DOHH2 (cell line): Measurements from ENCODE around the gene SPOP.

ENCODE experiments used
- H3F3A ChIP-seq: fragments of 200-600 bp; sonication (generic), shearing (Covaris generic); 2 replicates; pipeline ENCODE4 v1.6.0; 2016; ENCODE audit warnings: antibody characterized with exemption, mild to moderate bottlenecking; ENCODE audit not compliant: control insufficient read depth, insufficient read depth
- H3K27ac ChIP-seq: fragments of 200-600 bp; sonication (generic); 2 replicates; pipeline ENCODE4 v1.5.1; 2014; ENCODE audit warnings: low read depth, mild to moderate bottlenecking, low read length, moderate library complexity
- H3K27me3 ChIP-seq: fragments of 200-600 bp; sonication (generic); 2 replicates; pipeline ENCODE4 v1.6.1; 2014; ENCODE audit warnings: mild to moderate bottlenecking, low read length, mixed read lengths; ENCODE audit not compliant: control insufficient read depth
- H3K36me3 ChIP-seq: fragments of 200-600 bp; sonication (generic); 2 replicates; pipeline ENCODE4 v1.6.1; 2014; ENCODE audit warnings: mild to moderate bottlenecking, low read length, moderate library complexity, mixed read lengths; ENCODE audit not compliant: control insufficient read depth
- H3K4me1 ChIP-seq: fragments of 200-600 bp; sonication (generic); 2 replicates; pipeline ENCODE4 v1.6.1; 2014; ENCODE audit warnings: mild to moderate bottlenecking, low read length, mixed read lengths; ENCODE audit not compliant: control insufficient read depth
- H3K4me2 ChIP-seq: fragments of 200-600 bp; sonication (generic); 2 replicates; pipeline ENCODE4 v1.6.0; 2014; ENCODE audit warnings: mild to moderate bottlenecking, low read length, moderate library complexity
- H3K4me3 ChIP-seq: fragments of 200-600 bp; sonication (generic); 2 replicates; pipeline ENCODE4 v1.5.1; 2014; ENCODE audit warnings: mild to moderate bottlenecking, low read length, mixed read lengths
- H3K79me2 ChIP-seq: fragments of 200-600 bp; sonication (generic); 2 replicates; pipeline ENCODE4 v1.6.1; 2014; ENCODE audit warnings: mild to moderate bottlenecking, low read length, mixed read lengths; ENCODE audit not compliant: control insufficient read depth
- H3K9me2 ChIP-seq: fragments of 200-600 bp; sonication (generic); replicated peaks from 2 replicates; pipeline ENCODE4 v1.6.1; 2014; ENCODE audit warnings: mild to moderate bottlenecking, low read length, mixed read lengths; ENCODE audit not compliant: control insufficient read depth
- H3K9me3 ChIP-seq: fragments of 200-600 bp; sonication (generic); 2 replicates; pipeline ENCODE4 v1.6.1; 2014; ENCODE audit warnings: antibody characterized with exemption, low read length, mixed read lengths; ENCODE audit not compliant: control insufficient read depth, insufficient read depth
- H4K20me1 ChIP-seq: fragments of 200-600 bp; sonication (generic); 2 replicates; pipeline ENCODE4 v1.6.0; 2014; ENCODE audit warnings: low read depth, mild to moderate bottlenecking, antibody characterized with exemption, low read length, moderate library complexity; ENCODE audit not compliant: control insufficient read depth, insufficient read depth
- EZH2phosphoT487 ChIP-seq: fragments of 200-600 bp; sonication (generic); IDR thresholded peaks from 2 replicates; pipeline ENCODE4 v1.6.1; 2017; ENCODE audit warnings: borderline replicate concordance, mild to moderate bottlenecking, antibody characterized with exemption, low read length, moderate library complexity, mixed read lengths
- TF ChIP-seq, protein P1 (sequence below): fragments of 200-600 bp; sonication (generic); IDR thresholded peaks from one replicate; pipeline ENCODE4 v1.5.1; 2014; ENCODE audit warnings: antibody characterized with exemption, mild to moderate bottlenecking, low read depth, low read length; ENCODE audit not compliant: poor library complexity, severe bottlenecking

SPOP gene

DNA sequence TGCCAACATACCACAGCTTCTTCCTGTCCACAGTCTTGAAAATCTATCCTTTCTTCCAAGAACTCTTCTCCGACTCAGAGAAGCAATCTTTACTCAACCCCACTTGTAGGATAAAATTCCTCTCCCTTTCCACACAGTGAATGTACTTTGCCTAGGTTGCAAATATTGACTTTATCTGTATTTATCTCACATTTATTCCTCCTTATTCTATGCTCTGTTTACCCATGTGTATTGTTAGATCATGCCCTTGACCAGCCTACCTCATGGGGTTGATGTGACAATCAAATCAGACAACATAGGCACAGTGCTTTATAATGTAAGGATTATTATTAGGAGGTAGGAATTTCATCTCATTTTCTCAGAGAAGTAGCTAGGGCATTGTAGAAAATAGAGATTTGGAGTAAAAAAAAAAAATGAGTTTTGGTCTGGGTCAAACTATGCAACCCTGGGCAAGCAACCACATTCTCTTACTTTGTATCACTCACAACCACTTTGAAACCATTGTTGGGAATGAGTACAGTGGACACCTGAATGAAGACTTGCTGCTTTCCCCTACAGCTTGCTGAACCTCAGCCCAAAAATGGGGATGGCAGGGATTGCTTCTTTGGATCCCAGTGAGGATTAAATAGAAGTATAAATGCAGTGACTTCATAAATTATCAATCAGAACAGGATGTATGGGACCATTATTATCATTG, 38.9 kb upstream of the SPOP start:
- no peaks in the 10 kb centered on the region for H3K9me3 ChIP-seq
- no peak for TF ChIP-seq EZH2phosphoT487
- TF ChIP-seq, protein P1, sequence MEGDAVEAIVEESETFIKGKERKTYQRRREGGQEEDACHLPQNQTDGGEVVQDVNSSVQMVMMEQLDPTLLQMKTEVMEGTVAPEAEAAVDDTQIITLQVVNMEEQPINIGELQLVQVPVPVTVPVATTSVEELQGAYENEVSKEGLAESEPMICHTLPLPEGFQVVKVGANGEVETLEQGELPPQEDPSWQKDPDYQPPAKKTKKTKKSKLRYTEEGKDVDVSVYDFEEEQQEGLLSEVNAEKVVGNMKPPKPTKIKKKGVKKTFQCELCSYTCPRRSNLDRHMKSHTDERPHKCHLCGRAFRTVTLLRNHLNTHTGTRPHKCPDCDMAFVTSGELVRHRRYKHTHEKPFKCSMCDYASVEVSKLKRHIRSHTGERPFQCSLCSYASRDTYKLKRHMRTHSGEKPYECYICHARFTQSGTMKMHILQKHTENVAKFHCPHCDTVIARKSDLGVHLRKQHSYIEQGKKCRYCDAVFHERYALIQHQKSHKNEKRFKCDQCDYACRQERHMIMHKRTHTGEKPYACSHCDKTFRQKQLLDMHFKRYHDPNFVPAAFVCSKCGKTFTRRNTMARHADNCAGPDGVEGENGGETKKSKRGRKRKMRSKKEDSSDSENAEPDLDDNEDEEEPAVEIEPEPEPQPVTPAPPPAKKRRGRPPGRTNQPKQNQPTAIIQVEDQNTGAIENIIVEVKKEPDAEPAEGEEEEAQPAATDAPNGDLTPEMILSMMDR, result no peak
- peaks cover 3% of the 10 kb centered on the region; the same call in 1 of the 2 replicates for H3K36me3 ChIP-seq
- no peaks in the 10 kb centered on the region for H3K4me1 ChIP-seq
- H3K79me2 ChIP-seq, result no peaks in the 10 kb centered on the region
- no peaks in the 10 kb centered on the region for H3K27me3 ChIP-seq
- H3K4me2 ChIP-seq, result no peak overlapping the region
- no peak overlapping the region for H3K4me3 ChIP-seq
- no peak overlapping the region for H3K27ac ChIP-seq
- H3K9me2 ChIP-seq, result no peaks in the 10 kb centered on the region
- no peaks in the 10 kb centered on the region for H3F3A ChIP-seq
- no peaks in the 10 kb centered on the region for H4K20me1 ChIP-seq

DNA sequence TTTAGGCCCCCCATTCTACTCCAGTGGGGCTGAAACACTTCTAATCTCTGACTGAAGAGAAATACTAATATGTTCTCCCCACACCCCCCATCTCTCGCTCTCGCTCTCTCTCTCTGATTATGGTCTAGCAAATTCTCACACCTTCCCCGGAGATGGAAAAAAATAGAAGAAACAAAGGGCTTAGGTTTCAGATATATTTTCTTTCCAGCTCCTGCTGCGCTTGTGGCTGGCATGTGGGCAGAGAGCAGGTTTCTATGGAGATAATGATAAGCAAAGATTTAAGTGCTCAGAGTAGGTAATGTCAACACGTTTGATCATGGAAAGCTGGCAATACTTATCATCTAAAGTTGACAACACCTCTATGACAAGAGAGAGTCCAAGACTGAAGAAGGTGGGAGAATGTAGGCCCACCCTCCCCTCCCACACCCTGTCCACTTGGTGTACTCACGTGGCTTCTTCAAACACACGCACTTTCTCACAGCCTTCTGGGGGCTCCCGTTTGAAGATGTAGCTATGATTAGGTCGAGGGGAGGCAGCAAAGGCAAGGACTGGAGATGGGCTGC, 37.9 kb upstream of the SPOP start:
- peaks cover 3% of the 10 kb centered on the region; the same call in 1 of the 2 replicates for H3K36me3 ChIP-seq
- H3K9me3 ChIP-seq, result no peaks in the 10 kb centered on the region
- no peak for TF ChIP-seq EZH2phosphoT487
- TF ChIP-seq, protein P1, result no peak
- H3K27me3 ChIP-seq, result no peaks in the 10 kb centered on the region
- no peak overlapping the region for H3K4me2 ChIP-seq
- H3K4me3 ChIP-seq, result no peak overlapping the region
- no peaks in the 10 kb centered on the region for H4K20me1 ChIP-seq
- H3K79me2 ChIP-seq, result no peaks in the 10 kb centered on the region
- no peak overlapping the region for H3K27ac ChIP-seq
- H3K9me2 ChIP-seq, result no peaks in the 10 kb centered on the region
- no peaks in the 10 kb centered on the region for H3F3A ChIP-seq
- no peaks in the 10 kb centered on the region for H3K4me1 ChIP-seq

GRCh38 chr17:49715216-49715615, 37.3 kb upstream of the SPOP start:
- Histone ChIP-seq H3K27ac (no peak overlapping the region), H3F3A (no peaks in the 10 kb centered on the region)

More at GRCh38 chr17:49715216-49715615, 37.3 kb upstream of the SPOP start:
- Histone ChIP-seq H3K36me3 (peaks cover 3% of the 10 kb centered on the region; the same call in 1 of the 2 replicates), H3K27me3 (no peaks in the 10 kb centered on the region), H3K9me3 (no peaks in the 10 kb centered on the region), H3K79me2 (no peaks in the 10 kb centered on the region), H3K4me2 (no peak overlapping the region), H3K4me3 (no peak overlapping the region), H3K4me1 (no peaks in the 10 kb centered on the region), H3K9me2 (no peaks in the 10 kb centered on the region), H4K20me1 (no peaks in the 10 kb centered on the region)
- TF ChIP-seq, protein P1, result no peak
- TF ChIP-seq EZH2phosphoT487, result no peak
